HG02571 (cell line): ENCODE data around the gene MUC5AC.
"Not testable (repeated sequence)": the region's sequence is repeated elsewhere in the genome, so short reads cannot be mapped to it uniquely, and the experiment has no call there.

Experiments
- ATAC-seq: cut with Tn5 transposase; IDR thresholded peaks from one replicate; pipeline ENCODE4 v1.9.1; 2021; ENCODE audit warnings: mild to moderate bottlenecking, moderate library complexity; ENCODE audit not compliant: unreplicated experiment

The MUC5AC gene

GRCh38 chr11:1160231-1161101 lies 2.7 kb downstream of the MUC5AC start:
- ATAC-seq, result no peak

- no peak for ATAC-seq
These were observed 3.8 kb downstream of the MUC5AC start for GRCh38 chr11:1161410-1162137.

- no peak for ATAC-seq
These were observed 4.4 kb downstream of the MUC5AC start for GRCh38 chr11:1162138-1162475.

GRCh38 chr11:1162491-1163311 lies 4.9 kb downstream of the MUC5AC start:
- no peak for ATAC-seq

GRCh38 chr11:1163321-1163910 lies 5.7 kb downstream of the MUC5AC start:
- ATAC-seq, result no peak

- ATAC-seq, result no peak
These were observed 6.4 kb downstream of the MUC5AC start for GRCh38 chr11:1163911-1164735.

- not testable (repeated sequence) for ATAC-seq
These were observed 7.1 kb downstream of the MUC5AC start for GRCh38 chr11:1164779-1165255.

GRCh38 chr11:1165256-1166041 lies 7.7 kb downstream of the MUC5AC start:
- no peak for ATAC-seq

GRCh38 chr11:1167256-1167655 lies 9.5 kb downstream of the MUC5AC start:
- ATAC-seq, result no peak

- no peak for ATAC-seq
These were observed 10.0 kb downstream of the MUC5AC start for GRCh38 chr11:1167751-1168231.

GRCh38 chr11:1168256-1168655 lies 10.5 kb downstream of the MUC5AC start:
- ATAC-seq, result no peak

GRCh38 chr11:1168721-1169161 lies 11.0 kb downstream of the MUC5AC start:
- ATAC-seq, result no peak

- no peak for ATAC-seq
These were observed 13.7 kb downstream of the MUC5AC start for GRCh38 chr11:1171223-1171984.

- no peak for ATAC-seq
These were observed 14.4 kb downstream of the MUC5AC start for GRCh38 chr11:1171985-1172728.

- no peak for ATAC-seq
These were observed 15.0 kb downstream of the MUC5AC start for GRCh38 chr11:1172729-1173117.

- not testable (repeated sequence) for ATAC-seq
These were observed 15.6 kb downstream of the MUC5AC start for GRCh38 chr11:1173396-1173795.
